ENCODE measurements around the gene CHCHD1.
"Not testable (repeated sequence)": the region's sequence is repeated elsewhere in the genome, so short reads cannot be mapped to it uniquely, and the experiment has no call there.

The CHCHD1 gene

DNA sequence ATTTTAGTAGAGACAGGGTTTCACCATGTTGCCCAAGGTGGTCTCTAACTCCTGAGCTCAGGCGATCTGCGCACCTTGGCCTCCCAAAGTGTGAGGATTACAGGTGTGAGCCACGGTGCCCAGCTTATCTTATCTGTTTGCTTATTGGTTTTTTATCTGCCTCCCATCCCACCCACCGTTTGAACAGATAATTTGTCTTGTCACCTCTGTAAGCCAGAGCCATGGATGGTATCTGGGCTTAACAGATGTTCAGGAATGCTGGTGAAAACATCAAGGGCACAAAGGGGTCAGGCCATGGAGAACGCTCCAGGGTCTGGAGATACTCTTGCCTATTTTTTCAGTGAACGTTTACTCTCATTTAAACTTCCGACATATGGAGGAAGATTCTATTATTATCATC, 41.5 kb downstream of the CHCHD1 start:
- peaks cover 11% of the 10 kb centered on the region for H3K36me3 ChIP-seq (ENCODE audit: control insufficient read depth, insufficient read depth, low read length)
- H3K4me1 ChIP-seq (ENCODE audit: control insufficient read depth, insufficient read depth, low read length): no peaks in the 10 kb centered on the region
- H3K27me3 ChIP-seq (ENCODE audit: control insufficient read depth, insufficient read depth, low read length): no peaks in the 10 kb centered on the region
- no peak for DNase-seq (ENCODE audit: low read depth, low spot score)
- WGBS (ENCODE audit: insufficient coverage, insufficient read length): no CpG with 5 or more reads among the region's 7 CpGs
- no peak overlapping the region for H3K4me3 ChIP-seq (ENCODE audit: low read length)
- no peak overlapping the region for H3K27ac ChIP-seq (ENCODE audit: low read length)
- H3K9me3 ChIP-seq (ENCODE audit: control insufficient read depth, insufficient read depth, low read length): no peaks in the 10 kb centered on the region

DNA sequence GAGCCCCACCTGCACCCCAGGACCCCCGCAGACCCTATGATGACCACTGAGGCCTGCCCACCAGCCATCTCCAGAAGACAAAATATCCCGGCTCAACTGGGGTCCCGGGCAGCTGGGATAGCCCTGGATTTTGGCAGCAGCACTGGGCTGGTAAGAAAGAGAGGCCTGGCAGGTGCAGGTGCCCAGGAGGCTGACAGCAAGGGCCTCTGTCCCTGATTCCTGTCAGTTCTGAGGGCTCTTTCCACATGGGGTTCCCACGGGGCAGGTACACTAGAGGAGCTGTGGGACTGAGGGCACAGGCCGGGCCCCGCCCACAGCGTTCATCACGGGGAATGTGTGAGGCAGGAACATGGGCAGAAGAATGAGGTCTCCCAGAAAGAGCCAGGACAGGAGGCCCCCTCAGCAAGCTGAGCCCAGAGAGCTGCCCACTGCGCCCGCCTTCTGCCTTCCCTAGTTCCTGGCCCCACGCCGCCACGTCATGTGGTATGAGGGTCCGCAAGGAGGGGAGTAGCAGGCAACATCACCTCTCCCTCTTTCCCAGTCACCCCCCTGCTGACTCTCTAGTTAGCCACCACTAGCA, 42.4 kb downstream of the CHCHD1 start:
- no CpG with 5 or more reads among the region's 14 CpGs for whole genome bisulfite sequencing (ENCODE audit: insufficient coverage, insufficient read length)
- H3K27me3 ChIP-seq (ENCODE audit: control insufficient read depth, insufficient read depth, low read length): no peaks in the 10 kb centered on the region
- H3K4me3 ChIP-seq (ENCODE audit: low read length): no peak overlapping the region
- no peak overlapping the region for H3K27ac ChIP-seq (ENCODE audit: low read length)
- DNase-seq (ENCODE audit: low read depth, low spot score): no peak
- no peaks in the 10 kb centered on the region for H3K9me3 ChIP-seq (ENCODE audit: control insufficient read depth, insufficient read depth, low read length)
- H3K4me1 ChIP-seq (ENCODE audit: control insufficient read depth, insufficient read depth, low read length): no peaks in the 10 kb centered on the region
- peaks cover 11% of the 10 kb centered on the region for H3K36me3 ChIP-seq (ENCODE audit: control insufficient read depth, insufficient read depth, low read length)

DNA sequence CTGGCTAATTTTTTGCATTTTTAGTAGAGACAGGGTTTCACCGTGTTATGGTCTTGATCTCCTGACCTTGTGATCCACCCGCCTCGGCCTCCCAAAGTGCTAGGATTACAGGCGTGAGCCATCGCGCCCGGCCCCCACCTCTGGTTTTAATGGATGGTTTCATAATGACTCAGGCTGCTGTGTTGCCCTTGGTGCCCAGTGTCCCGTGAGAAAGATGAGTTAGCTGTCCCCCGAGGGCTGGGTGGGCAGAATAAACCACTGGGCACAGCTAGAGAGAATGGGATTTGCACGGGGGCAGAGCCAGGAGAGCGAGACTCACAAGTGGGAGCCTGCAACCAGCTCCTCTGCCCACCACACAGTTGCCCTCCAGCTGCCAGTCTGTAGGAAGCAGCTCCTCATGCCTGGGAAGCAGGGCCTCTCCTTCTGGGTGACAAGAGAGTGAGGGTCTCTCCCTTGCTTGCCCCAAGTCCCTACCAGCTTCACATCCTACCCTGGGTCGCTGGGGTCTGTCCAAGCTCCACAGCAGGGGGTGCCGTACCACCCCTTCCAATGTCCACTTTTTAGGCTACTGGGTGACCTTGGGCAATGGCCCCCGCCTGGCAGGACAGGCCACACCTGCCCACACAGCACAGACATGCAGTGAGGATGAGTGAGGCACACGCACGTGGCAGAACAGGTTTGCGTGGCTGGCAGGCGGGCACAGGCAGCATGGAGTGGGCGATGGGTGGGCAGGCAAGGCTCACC, 45.7 kb downstream of the CHCHD1 start:
- Histone ChIP-seq H3K4me1 (ENCODE audit: control insufficient read depth, insufficient read depth, low read length) (no peaks in the 10 kb centered on the region), H3K9me3 (ENCODE audit: control insufficient read depth, insufficient read depth, low read length) (no peaks in the 10 kb centered on the region), H3K36me3 (ENCODE audit: control insufficient read depth, insufficient read depth, low read length) (peaks cover 7% of the 10 kb centered on the region), H3K27ac (ENCODE audit: low read length) (no peak overlapping the region), H3K4me3 (ENCODE audit: low read length) (no peak overlapping the region), H3K27me3 (ENCODE audit: control insufficient read depth, insufficient read depth, low read length) (no peaks in the 10 kb centered on the region)
- no peak for DNase-seq (ENCODE audit: low read depth, low spot score)
- no CpG with 5 or more reads among the region's 19 CpGs for WGBS (ENCODE audit: insufficient coverage, insufficient read length)

DNA sequence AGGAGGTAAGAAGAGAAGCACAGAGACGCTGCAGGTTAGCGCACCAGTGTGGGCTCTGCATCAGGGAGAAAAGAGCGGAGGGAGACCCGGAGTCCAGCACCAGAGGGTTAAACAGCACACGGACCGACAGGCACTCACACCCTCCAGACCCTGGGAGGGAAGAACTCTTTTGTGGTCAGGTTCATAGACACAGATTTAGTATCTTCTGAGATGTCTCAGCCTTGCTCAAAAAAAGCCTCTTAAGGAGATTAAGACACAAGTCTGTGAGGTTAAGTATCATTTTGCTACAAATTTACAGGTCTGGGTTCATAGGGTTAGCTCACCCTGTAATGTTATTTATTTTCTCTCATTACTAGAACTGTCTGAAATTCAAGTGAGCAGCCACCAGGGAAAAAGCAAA, 46.3 kb downstream of the CHCHD1 start:
- DNase-seq (ENCODE audit: low read depth, low spot score): no peak
- Histone ChIP-seq H3K27me3 (ENCODE audit: control insufficient read depth, insufficient read depth, low read length) (no peaks in the 10 kb centered on the region), H3K4me1 (ENCODE audit: control insufficient read depth, insufficient read depth, low read length) (no peaks in the 10 kb centered on the region), H3K36me3 (ENCODE audit: control insufficient read depth, insufficient read depth, low read length) (peaks cover 7% of the 10 kb centered on the region), H3K27ac (ENCODE audit: low read length) (no peak overlapping the region), H3K9me3 (ENCODE audit: control insufficient read depth, insufficient read depth, low read length) (no peaks in the 10 kb centered on the region), H3K4me3 (ENCODE audit: low read length) (no peak overlapping the region)
- WGBS (ENCODE audit: insufficient coverage, insufficient read length): no CpG with 5 or more reads among the region's 6 CpGs

DNA sequence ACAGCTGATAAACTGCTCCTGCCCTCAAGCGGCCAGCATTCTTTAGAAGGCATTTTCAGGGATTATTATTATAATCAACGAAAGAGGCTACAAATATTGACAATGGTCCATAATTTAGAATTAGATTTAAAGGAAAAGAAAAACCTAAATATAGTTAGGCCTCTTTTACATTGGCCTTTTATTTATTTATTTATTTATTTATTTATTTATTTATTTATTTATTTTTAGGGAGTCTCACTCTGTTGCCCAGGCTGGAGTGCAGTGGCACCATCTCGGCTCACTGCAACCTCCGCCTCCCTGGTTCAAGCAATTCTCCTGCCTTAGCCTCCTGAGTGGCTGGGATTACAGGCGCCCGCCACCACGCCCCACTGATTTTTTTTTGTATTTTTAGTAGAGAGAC, 47.2 kb downstream of the CHCHD1 start:
- H3K4me1 ChIP-seq (ENCODE audit: control insufficient read depth, insufficient read depth, low read length); H3K36me3 ChIP-seq (ENCODE audit: control insufficient read depth, insufficient read depth, low read length); H3K9me3 ChIP-seq (ENCODE audit: control insufficient read depth, insufficient read depth, low read length); H3K27me3 ChIP-seq (ENCODE audit: control insufficient read depth, insufficient read depth, low read length); H3K4me3 ChIP-seq (ENCODE audit: low read length); H3K27ac ChIP-seq (ENCODE audit: low read length); DNase-seq (ENCODE audit: low read depth, low spot score): not testable (repeated sequence)
- no CpG with 5 or more reads among the region's 7 CpGs for WGBS (ENCODE audit: insufficient coverage, insufficient read length)

Measured in iPS DF 6.9 (cell line).